H9 (cell line): ENCODE results near the gene HIP1. TPM values are rescaled to one million over a fixed set of nuclear protein-coding genes. Genes with fewer than 3 reads are reported as not detected.

Experiments
- DNase-seq: peaks from one replicate; pipeline ENCODE4 v3.0.0-alpha.2; 2017
- H2AFZ ChIP-seq: one replicate; pipeline ENCODE4 v1.6.1; 2013; ENCODE audit warnings: mild to moderate bottlenecking, low read length, control low read depth, moderate library complexity
- H2AK5ac ChIP-seq: 2 replicates; pipeline ENCODE4 v1.6.1; 2013; ENCODE audit warnings: low read length, control low read depth, mixed read lengths; ENCODE audit not compliant: insufficient read length
- H2BK120ac ChIP-seq: one replicate; pipeline ENCODE4 v1.6.1; 2013; ENCODE audit warnings: low read depth, mild to moderate bottlenecking, low read length, control low read depth, inconsistent platforms; ENCODE audit not compliant: poor library complexity, severe bottlenecking
- H2BK12ac ChIP-seq: 2 replicates; pipeline ENCODE4 v1.6.1; 2013; ENCODE audit warnings: low read length, control low read depth, mixed read lengths, low read depth; ENCODE audit not compliant: insufficient read length
- H2BK15ac ChIP-seq: 2 replicates; pipeline ENCODE4 v1.6.1; 2013; ENCODE audit warnings: low read depth, low read length, control low read depth
- H2BK20ac ChIP-seq: one replicate; pipeline ENCODE4 v1.6.1; 2013; ENCODE audit warnings: low read depth, mild to moderate bottlenecking, low read length, control low read depth, inconsistent platforms; ENCODE audit not compliant: poor library complexity, severe bottlenecking
- H2BK5ac ChIP-seq: 2 replicates; pipeline ENCODE4 v1.6.1; 2013; ENCODE audit warnings: low read length, control low read depth, mixed read lengths; ENCODE audit not compliant: insufficient read length
- H3K14ac ChIP-seq: 2 replicates; pipeline ENCODE4 v1.6.1; 2013; ENCODE audit warnings: low read length, control low read depth; ENCODE audit not compliant: insufficient read depth
- H3K18ac ChIP-seq: 2 replicates; pipeline ENCODE4 v1.6.1; 2013; ENCODE audit warnings: low read depth, mild to moderate bottlenecking, mixed read lengths, low read length, control low read depth; ENCODE audit not compliant: insufficient read length
- H3K23ac ChIP-seq: 2 replicates; pipeline ENCODE4 v1.6.1; 2013; ENCODE audit warnings: low read length, control low read depth, mixed read lengths, low read depth; ENCODE audit not compliant: insufficient read length
- H3K23me2 ChIP-seq: 2 replicates; pipeline ENCODE4 v1.6.1; 2013; ENCODE audit warnings: low read depth, mild to moderate bottlenecking, mixed read lengths, low read length, control low read depth; ENCODE audit not compliant: insufficient read length, poor library complexity, severe bottlenecking
- H3K27ac ChIP-seq: 2 replicates; pipeline ENCODE4 v1.5.1; 2013; ENCODE audit warnings: low read length, control low read depth, mixed read lengths, low read depth; ENCODE audit not compliant: insufficient read length
- H3K27me3 ChIP-seq: 2 replicates; pipeline ENCODE4 v1.6.1; 2013; ENCODE audit warnings: low read length, control low read depth, inconsistent platforms; ENCODE audit not compliant: insufficient read depth
- H3K4ac ChIP-seq: 2 replicates; pipeline ENCODE4 v1.6.1; 2013; ENCODE audit warnings: low read depth, mild to moderate bottlenecking, control low read depth, inconsistent platforms, low read length, moderate library complexity
- H3K4me1 ChIP-seq: 2 replicates; pipeline ENCODE4 v1.6.1; 2013; ENCODE audit warnings: low read length, control low read depth, inconsistent platforms; ENCODE audit not compliant: insufficient read depth
- H3K4me2 ChIP-seq: 2 replicates; pipeline ENCODE4 v1.6.1; 2013; ENCODE audit warnings: low read length, control low read depth, mixed read lengths; ENCODE audit not compliant: insufficient read length, insufficient read depth
- H3K56ac ChIP-seq: 2 replicates; pipeline ENCODE4 v1.6.1; 2013; ENCODE audit warnings: low read depth, mild to moderate bottlenecking, mixed read lengths, low read length, control low read depth; ENCODE audit not compliant: insufficient read length
- H3K79me1 ChIP-seq: 2 replicates; pipeline ENCODE4 v1.6.1; 2013; ENCODE audit warnings: low read depth, mild to moderate bottlenecking, moderate library complexity, low read length, control low read depth, inconsistent platforms; ENCODE audit not compliant: insufficient read depth, poor library complexity, severe bottlenecking
- H3K79me2 ChIP-seq: 2 replicates; pipeline ENCODE4 v1.6.1; 2013; ENCODE audit warnings: low read length, control low read depth, inconsistent platforms; ENCODE audit not compliant: insufficient read depth
- H3K9ac ChIP-seq: 2 replicates; pipeline ENCODE4 v1.6.1; 2013; ENCODE audit warnings: low read length, control low read depth, mixed read lengths; ENCODE audit not compliant: insufficient read length; ENCODE audit errors: extremely low read depth
- H3K9me3 ChIP-seq: one replicate; pipeline ENCODE4 v1.6.1; 2013; ENCODE audit warnings: low read depth, low read length, inconsistent platforms; ENCODE audit not compliant: control insufficient read depth
- H3T11ph ChIP-seq: one replicate; pipeline ENCODE4 v1.6.1; 2013; ENCODE audit warnings: mild to moderate bottlenecking, low read length, control low read depth, inconsistent platforms
- H4K20me1 ChIP-seq: one replicate; pipeline ENCODE4 v1.6.1; 2013; ENCODE audit not compliant: control insufficient read depth, insufficient read length, insufficient read depth
- H4K5ac ChIP-seq: 2 replicates; pipeline ENCODE4 v1.6.1; 2013; ENCODE audit warnings: low read depth, mild to moderate bottlenecking, mixed read lengths, low read length, control low read depth; ENCODE audit not compliant: insufficient read length
- H4K8ac ChIP-seq: replicated peaks from 2 replicates; pipeline ENCODE4 v1.6.1; 2013; ENCODE audit warnings: low read length, control low read depth, mixed read lengths, low read depth; ENCODE audit not compliant: insufficient read length
- H4K91ac ChIP-seq: 2 replicates; pipeline ENCODE4 v1.6.1; 2013; ENCODE audit warnings: low read depth, mild to moderate bottlenecking, moderate library complexity, mixed read lengths, low read length, control low read depth; ENCODE audit not compliant: insufficient read length
- H3K27ac Mint-ChIP-seq, 3 experiments: 2 replicates in 2 of 3; 3 replicates in 1 of 3; pipeline ENCODE4 v1.8.0; 2020 to 2021; ENCODE audit warnings: mixed read lengths in 3 of 3, mild to moderate bottlenecking in 1 of 3, moderate library complexity in 1 of 3
- H3K27me3 Mint-ChIP-seq: 2 replicates; pipeline ENCODE4 v1.8.0; 2021; ENCODE audit warnings: low read depth, mild to moderate bottlenecking, moderate library complexity, mixed read lengths
- H3K36me3 Mint-ChIP-seq, 3 experiments: 2 replicates in 2 of 3; 3 replicates in 1 of 3; pipeline ENCODE4 v1.8.0; 2020 to 2021; ENCODE audit warnings: low read depth in 3 of 3, mixed read lengths in 3 of 3; ENCODE audit not compliant: insufficient read depth in 1 of 3
- H3K4me1 Mint-ChIP-seq, 2 experiments: 2 replicates each; pipeline ENCODE4 v1.8.0; 2020; ENCODE audit warnings: mixed read lengths in 2 of 2
- H3K4me3 Mint-ChIP-seq, 2 experiments: 2 replicates in 1 of 2; 3 replicates in 1 of 2; pipeline ENCODE4 v1.8.0; 2020 to 2021; ENCODE audit warnings: mild to moderate bottlenecking in 2 of 2, mixed read lengths in 2 of 2, moderate library complexity in 1 of 2
- H3K9me3 Mint-ChIP-seq, 2 experiments: 2 replicates in 1 of 2; 3 replicates in 1 of 2; pipeline ENCODE4 v1.8.0; 2020; ENCODE audit warnings: mild to moderate bottlenecking in 2 of 2, mixed read lengths in 2 of 2, moderate library complexity in 1 of 2
- CTCF ChIP-seq: fragments of 200-600 bp; sonication (generic); conservative IDR thresholded peaks from 3 replicates; pipeline ENCODE4 v1.8.0; 2021; ENCODE audit warnings: antibody characterized with exemption, mild to moderate bottlenecking
- WGBS: extraction: QIAGEN DNeasy Blood & Tissue Kit; methylation state at CpG from one replicate; pipeline ENCODE4 v1.1.7; 2013; ENCODE audit warnings: missing lambda C conversion rate, low lambda C conversion rate, mixed read lengths; ENCODE audit not compliant: insufficient read length; ENCODE audit errors: extremely low coverage; 5-methylcytosine and 5-hydroxymethylcytosine counted together
- total RNA-seq: library from RNA; stranded (reverse); gene quantifications from 2 replicates; pipeline ENCODE4 v1.2.1, GENCODE V29; 2021

HIP1 gene
- total RNA-seq, 1 experiment from 2014 or later = 87.5 TPM

GRCh38 chr7:75654855-75655254, 83.9 kb downstream of the HIP1 start:
- Mint-ChIP-seq H3K9me3 (no peaks in the 10 kb centered on the region), H3K27me3 (no peaks in the 10 kb centered on the region; the same call in 1 of the 2 replicates), H3K4me3 (no peak overlapping the region), H3K36me3 (peaks cover 0 to 8% (median 0%) of the 10 kb centered on the region in 3 experiments; a peak in 2 of 7 replicates), H3K27ac (no peak overlapping the region), H3K4me1 (peaks cover 9 to 16% of the 10 kb centered on the region in 2 experiments)
- no peaks in the 10 kb centered on the region for H3K79me1 ChIP-seq
- H3T11ph ChIP-seq = no peak overlapping the region
- no CpG with 5 or more reads among the region's 4 CpGs for WGBS
- H3K14ac ChIP-seq = no peak overlapping the region
- H3K18ac ChIP-seq = no peak overlapping the region
- H3K4me1 ChIP-seq = no peaks in the 10 kb centered on the region; the same call in 1 of the 2 replicates
- TF ChIP-seq CTCF = no peak
- H3K27ac ChIP-seq = no peak overlapping the region
- no peak overlapping the region for H2BK120ac ChIP-seq
- H4K8ac ChIP-seq = no peak overlapping the region
- H3K23ac ChIP-seq = no peak overlapping the region
- no peaks in the 10 kb centered on the region for H4K20me1 ChIP-seq
- no peaks in the 10 kb centered on the region for H3K23me2 ChIP-seq
- H2BK12ac ChIP-seq = no peak overlapping the region
- no peak overlapping the region for H3K9ac ChIP-seq
- H3K79me2 ChIP-seq = no peaks in the 10 kb centered on the region
- DNase-seq = no peak
- no peak overlapping the region for H2BK15ac ChIP-seq
- H3K27me3 ChIP-seq = no peaks in the 10 kb centered on the region
- no peak overlapping the region for H2BK20ac ChIP-seq
- no peak overlapping the region for H2AK5ac ChIP-seq
- no peaks in the 10 kb centered on the region for H3K9me3 ChIP-seq
- H3K4me2 ChIP-seq = no peak overlapping the region
- H4K91ac ChIP-seq = no peak overlapping the region
- no peak overlapping the region for H2AFZ ChIP-seq
- H4K5ac ChIP-seq = no peak overlapping the region
- H2BK5ac ChIP-seq = no peak overlapping the region
- no peak overlapping the region for H3K56ac ChIP-seq
- H3K4ac ChIP-seq = no peak overlapping the region
